ENCODE measurements around the gene FOSB. TPM values are rescaled to one million over a fixed set of nuclear protein-coding genes. Genes with fewer than 3 reads are reported as not detected.

Gene FOSB
- total and polyA plus RNA-seq, 2 donors (not counting 3 experiments of a cell fraction or from before 2014, with no cell fraction given) = 2.0 to 10.7 TPM

GRCh38 chr19:45492627-45493470, 25.1 kb downstream of the FOSB start:
- intact Hi-C loops (cut with micrococcal nuclease) (loop anchor here (1.0 to 2.0 kb wide), 2 partner anchors 14 to 150 kb away; partner anchors contain the start of gene VASP), dilution Hi-C loops (cut with MboI; ENCODE audit: extremely low pct_ligation_motif_present, low sequenced_read_pairs) (no loop called here)
- peak; percentile 60 for DNase-seq (ENCODE audit: low read depth, low spot score)
- H3K27ac ChIP-seq (ENCODE audit: insufficient read depth, low read depth, low read length) = no peak overlapping the region
- no peaks in the 10 kb centered on the region for H3K9me3 ChIP-seq (replicated peaks; ENCODE audit: control insufficient read depth, insufficient read depth, low read length)
- H3K4me2 ChIP-seq (ENCODE audit: insufficient read depth, low read length) = peak overlapping the region; percentile 95
- FAIRE-seq = peak; percentile 88
- peak overlapping the region; percentile 41 to 85 (median 82) for H3K4me3 ChIP-seq (replicated peaks in 1 of 3; ENCODE audit: insufficient read depth in 1 of 3, low read depth in 1 of 3, low read length in 3 of 3)
- H3K4me1 ChIP-seq (ENCODE audit: control insufficient read depth, extremely low read depth, insufficient read depth, low read length) = peaks cover 14% of the 10 kb centered on the region
- peak overlapping the region; percentile 60 for H3K9ac ChIP-seq (replicated peaks; ENCODE audit: extremely low read depth, insufficient read depth, low read length)
- no peaks in the 10 kb centered on the region for H3K36me3 ChIP-seq (ENCODE audit: control insufficient read depth in 2 of 2, extremely low read depth in 1 of 2, insufficient read depth in 2 of 2, low read length in 2 of 2)
- peaks cover 8 to 11% of the 10 kb centered on the region in 2 experiments for H3K27me3 ChIP-seq (ENCODE audit: control insufficient read depth in 2 of 2, insufficient read depth in 2 of 2, low read length in 2 of 2)
- CTCF ChIA-PET = interaction anchor here (1.0 to 2.8 kb wide), 4 partner anchors 14 to 150 kb away, joined by 4 to 16 read pairs (median 7); no protein-coding TSS in a partner anchor
- H2AFZ ChIP-seq (ENCODE audit: low read depth, low read length) = peak overlapping the region; percentile 94
- no peaks in the 10 kb centered on the region for H4K20me1 ChIP-seq (replicated peaks; ENCODE audit: control insufficient read depth, extremely low read depth, insufficient read depth, low read length)
- TF ChIP-seq POLR2A (IDR thresholded peaks at IDR 0.05; ENCODE audit: low read depth, low read length) (no peak), CTCF (IDR thresholded peaks at IDR 0.05; ENCODE audit: extremely low read depth in 1 of 2, insufficient read depth in 1 of 2, low read depth in 1 of 2, low read length in 2 of 2) (no peak), MAX (IDR thresholded peaks at IDR 0.05; ENCODE audit: insufficient read depth, insufficient read length) (no peak), POLR2AphosphoS5 (IDR thresholded peaks at IDR 0.05; ENCODE audit: insufficient read depth, low read depth, low read length) (no peak), GATA2 (IDR thresholded peaks at IDR 0.05; ENCODE audit: insufficient read depth, insufficient read length, low read depth, low read length) (no peak), JUN (IDR thresholded peaks at IDR 0.05; ENCODE audit: borderline replicate concordance, insufficient read depth, insufficient read length, low read depth) (no peak), MYC (IDR thresholded peaks at IDR 0.05; ENCODE audit: low read depth, low read length) (no peak), FOS (IDR thresholded peaks at IDR 0.05; ENCODE audit: borderline replicate concordance, insufficient read depth, low read length) (no peak), EZH2 (IDR thresholded peaks at IDR 0.05; ENCODE audit: borderline replicate concordance, low read depth, low read length, severe bottlenecking) (no peak)
- no peaks in the 10 kb centered on the region for H3K9me1 ChIP-seq (replicated peaks; ENCODE audit: control insufficient read depth, extremely low read depth, insufficient read depth, low read length)
- POLR2A ChIA-PET = interaction anchor here (0.6 kb wide), 1 partner anchor 123 kb away, joined by 3 read pairs; no protein-coding TSS in a partner anchor
- BruUV-seq (replicated peaks) = no TSS peak
- no peaks in the 10 kb centered on the region for H3K79me2 ChIP-seq (ENCODE audit: control insufficient read depth, insufficient read depth, low read length)

Data from endothelial cell of umbilical vein (primary cell).